Smooth muscle cell (in vitro differentiated cells): ENCODE data around the gene KLK5. TPM values are rescaled to one million over a fixed set of nuclear protein-coding genes. Genes with fewer than 3 reads are reported as not detected.

ENCODE experiments used
- DNase-seq: peaks from one replicate; lab custom pipeline; 2025; ENCODE audit not compliant: unreplicated experiment; lab: John Stamatoyannopoulos, UW
- H2AFZ ChIP-seq: fragments of 200-600 bp; sonication (generic); 2 replicates; pipeline ENCODE4 v1.6.0; 2016; ENCODE audit warnings: antibody characterized with exemption, low read depth, mild to moderate bottlenecking
- H3F3A ChIP-seq: fragments of 200-600 bp; sonication (generic); 2 replicates; pipeline ENCODE4 v1.6.0; 2017; ENCODE audit warnings: antibody characterized with exemption, low read depth
- H3K27ac ChIP-seq: fragments of 200-600 bp; sonication (generic); 2 replicates; pipeline ENCODE4 v1.5.1; 2016; ENCODE audit warnings: low read depth, mild to moderate bottlenecking
- H3K27me3 ChIP-seq: fragments of 200-600 bp; sonication (generic); 2 replicates; pipeline ENCODE4 v1.6.1; 2016; ENCODE audit warnings: low read depth, mild to moderate bottlenecking
- H3K36me3 ChIP-seq: fragments of 200-600 bp; sonication (generic); 2 replicates; pipeline ENCODE4 v1.5.1; 2016; ENCODE audit warnings: low read depth
- H3K4me1 ChIP-seq: fragments of 200-600 bp; sonication (generic); 2 replicates; pipeline ENCODE4 v1.5.1; 2016; ENCODE audit warnings: low read depth
- H3K4me2 ChIP-seq: fragments of 200-600 bp; sonication (generic); 2 replicates; pipeline ENCODE4 v1.6.0; 2016; ENCODE audit warnings: mild to moderate bottlenecking
- H3K4me3 ChIP-seq: fragments of 200-600 bp; sonication (generic); 2 replicates; pipeline ENCODE4 v1.5.1; 2016; ENCODE audit warnings: mild to moderate bottlenecking
- H3K79me2 ChIP-seq: fragments of 200-600 bp; sonication (generic); 2 replicates; pipeline ENCODE4 v1.6.0; 2016; ENCODE audit warnings: low read depth, mild to moderate bottlenecking
- H3K9ac ChIP-seq: fragments of 200-600 bp; sonication (generic); 2 replicates; pipeline ENCODE4 v1.6.0; 2016; ENCODE audit warnings: low read depth
- H3K9me3 ChIP-seq: fragments of 200-600 bp; sonication (generic); replicated peaks from 2 replicates; pipeline ENCODE4 v1.5.1; 2016; ENCODE audit warnings: low read depth
- H4K20me1 ChIP-seq: fragments of 200-600 bp; sonication (generic); 2 replicates; pipeline ENCODE4 v1.6.0; 2016; ENCODE audit warnings: low read depth
- CTCF ChIP-seq: fragments of 200-600 bp; sonication (generic); IDR thresholded peaks from 2 replicates; pipeline ENCODE4 v1.5.1; 2017; ENCODE audit warnings: borderline replicate concordance, mild to moderate bottlenecking, antibody characterized with exemption; ENCODE audit not compliant: insufficient read depth, poor library complexity, severe bottlenecking
- WGBS: methylation state at CpG from one replicate; pipeline ENCODE4 v1.1.7; 2016; ENCODE audit warnings: low lambda C conversion rate; 5-methylcytosine and 5-hydroxymethylcytosine counted together
- polyA plus RNA-seq: library from polyadenylated mRNA; unstranded; fragments of >200 nt; fragmentation: Nextera tagmentation; extraction: Ambion mirVana; gene quantifications from 2 replicates; pipeline ENCODE4 v1.2.1, GENCODE V29; 2016
- total RNA-seq: library from RNA; depleted of rRNA; stranded (reverse); fragments of >200 nt; gene quantifications from 2 replicates; pipeline ENCODE4 v1.2.3, GENCODE V29; 2014

The KLK5 gene
- total and polyA plus RNA-seq, 2 experiments from 2014 or later = 0.38 to 1.2 TPM

- H3K27me3 ChIP-seq = no peaks in the 10 kb centered on the region
- 92% methylated on average over 3 of the region's 3 CpGs for WGBS
These were observed 53.3 kb downstream of the KLK5 start for GRCh38 chr19:50899569-50899968.

GRCh38 chr19:50898018-50898417, 54.8 kb downstream of the KLK5 start:
- Histone ChIP-seq H3K4me3 (no peak overlapping the region), H3K9me3 (no peaks in the 10 kb centered on the region), H3K79me2 (no peaks in the 10 kb centered on the region), H3K27me3 (no peaks in the 10 kb centered on the region), H3F3A (no peaks in the 10 kb centered on the region), H3K27ac (peak overlapping the region; percentile 77), H3K36me3 (no peaks in the 10 kb centered on the region), H3K4me1 (no peaks in the 10 kb centered on the region), H4K20me1 (no peaks in the 10 kb centered on the region), H2AFZ (no peak overlapping the region), H3K4me2 (no peak overlapping the region), H3K9ac (no peak overlapping the region)
- DNase-seq = no peak
- no peak for TF ChIP-seq CTCF
- WGBS = 83% methylated on average over 4 of the region's 4 CpGs

More at GRCh38 chr19:50899569-50899968, 53.3 kb downstream of the KLK5 start:
- TF ChIP-seq CTCF = no peak
- Histone ChIP-seq H3K9ac (peak overlapping the region; percentile 2), H4K20me1 (no peaks in the 10 kb centered on the region), H3K4me3 (no peak overlapping the region), H3K9me3 (no peaks in the 10 kb centered on the region), H3F3A (no peaks in the 10 kb centered on the region), H3K36me3 (no peaks in the 10 kb centered on the region), H2AFZ (no peak overlapping the region), H3K4me1 (no peaks in the 10 kb centered on the region), H3K79me2 (no peaks in the 10 kb centered on the region), H3K4me2 (no peak overlapping the region), H3K27ac (peak overlapping the region; percentile 65)
- no peak for DNase-seq

GRCh38 chr19:50897612-50898011, 55.2 kb downstream of the KLK5 start:
- no peak for TF ChIP-seq CTCF
- no peak for DNase-seq
- no peaks in the 10 kb centered on the region for H3K36me3 ChIP-seq
- no peaks in the 10 kb centered on the region for H3K9me3 ChIP-seq
- H2AFZ ChIP-seq = no peak overlapping the region
- H4K20me1 ChIP-seq = no peaks in the 10 kb centered on the region
- 83% methylated on average over 3 of the region's 3 CpGs for WGBS
- H3K27ac ChIP-seq = peak overlapping the region; percentile 77
- H3F3A ChIP-seq = no peaks in the 10 kb centered on the region
- H3K79me2 ChIP-seq = no peaks in the 10 kb centered on the region
- H3K27me3 ChIP-seq = no peaks in the 10 kb centered on the region
- no peak overlapping the region for H3K9ac ChIP-seq
- no peak overlapping the region for H3K4me2 ChIP-seq
- H3K4me3 ChIP-seq = no peak overlapping the region
- H3K4me1 ChIP-seq = no peaks in the 10 kb centered on the region

- H3K4me1 ChIP-seq = no peaks in the 10 kb centered on the region
- TF ChIP-seq CTCF = no peak
- H3K36me3 ChIP-seq = no peaks in the 10 kb centered on the region
- H3K27ac ChIP-seq = peak overlapping the region; percentile 77
- DNase-seq = no peak
- H3K79me2 ChIP-seq = no peaks in the 10 kb centered on the region
- H3F3A ChIP-seq = no peaks in the 10 kb centered on the region
- H3K9me3 ChIP-seq = no peaks in the 10 kb centered on the region
- no peak overlapping the region for H2AFZ ChIP-seq
- no peaks in the 10 kb centered on the region for H4K20me1 ChIP-seq
- H3K27me3 ChIP-seq = no peaks in the 10 kb centered on the region
- H3K4me2 ChIP-seq = no peak overlapping the region
- H3K9ac ChIP-seq = peak overlapping the region; percentile 50
- H3K4me3 ChIP-seq = no peak overlapping the region
- WGBS = 93% methylated on average over 3 of the region's 3 CpGs
These were observed 55.6 kb downstream of the KLK5 start for GRCh38 chr19:50897191-50897607.
